Effector memory CD8-positive, alpha-beta T cell (primary cell): ENCODE measurements around the gene CYLC2.

Experiments used
- ATAC-seq: fragments of 150-1000 bp; cut with Tn5 transposase; replicated peaks from 2 replicates; pipeline ENCODE4 v1.10.0; 2021; ENCODE audit warnings: mild to moderate bottlenecking, moderate library complexity
- DNase-seq, 3 experiments: peaks; one replicate each; pipeline ENCODE4 v3.0.0; 2021
- H3K27ac Mint-ChIP-seq, 2 donors: one replicate each; pipeline ENCODE4 v1.8.0; 2022; ENCODE audit warnings: mild to moderate bottlenecking in 2 of 2, mixed read lengths in 2 of 2, moderate library complexity in 2 of 2
- H3K27me3 Mint-ChIP-seq, 2 donors: one replicate each; pipeline ENCODE4 v1.8.0; 2022; ENCODE audit warnings: mixed read lengths in 2 of 2
- H3K36me3 Mint-ChIP-seq: one replicate; pipeline ENCODE4 v1.8.0; 2022; ENCODE audit warnings: mild to moderate bottlenecking, moderate library complexity, mixed read lengths; ENCODE audit not compliant: insufficient read depth
- H3K4me1 Mint-ChIP-seq, 2 donors: one replicate each; pipeline ENCODE4 v1.8.0; 2022; ENCODE audit warnings: low read depth in 2 of 2, mixed read lengths in 2 of 2
- H3K4me3 Mint-ChIP-seq, 2 donors: one replicate each; pipeline ENCODE4 v1.8.0; 2022; ENCODE audit warnings: mild to moderate bottlenecking in 2 of 2, mixed read lengths in 2 of 2, moderate library complexity in 2 of 2
- H3K9me3 Mint-ChIP-seq, 2 donors: one replicate each; pipeline ENCODE4 v1.8.0; 2022; ENCODE audit warnings: mixed read lengths in 2 of 2

The CYLC2 gene

GRCh38 chr9:103041961-103042360, 46.8 kb downstream of the CYLC2 start:
- H3K27ac Mint-ChIP-seq = no peak overlapping the region
- peaks cover 0 to 4% of the 10 kb centered on the region in 2 donors for H3K9me3 Mint-ChIP-seq
- ATAC-seq = no peak
- H3K4me3 Mint-ChIP-seq = no peak overlapping the region
- no peaks in the 10 kb centered on the region for H3K36me3 Mint-ChIP-seq
- no peaks in the 10 kb centered on the region for H3K4me1 Mint-ChIP-seq
- no peak for DNase-seq
- H3K27me3 Mint-ChIP-seq = no peaks in the 10 kb centered on the region
